Ovary (tissue), 3 donors: Measurements from ENCODE around the gene SHPK.

Source experiments
- CTCF ChIP-seq, 3 donors: fragments of 450-650 bp in 2 of 3; fragments of 200-600 bp in 1 of 3; IDR thresholded peaks; one replicate each; pipeline versions ENCODE4 v1.5.1 to v1.8.0; 2016 to 2022; ENCODE audit warnings: antibody characterized with exemption in 3 of 3, mild to moderate bottlenecking in 1 of 3
- EP300 ChIP-seq: sonication (generic); formaldehyde crosslinking; IDR thresholded peaks from one replicate; pipeline ENCODE4 v1.6.1; 2017; ENCODE audit warnings: antibody characterized with exemption
- donor health status: DM: no; HTN: no; CAD: no.

GRCh38 chr17:3609689-3610088, 26.4 kb downstream of the SHPK start:
- TF ChIP-seq CTCF (IDR thresholded peaks at IDR 0.05), result no peak
- no peak for TF ChIP-seq EP300
